ENCODE results near the gene NOTUM. TPM values are rescaled to one million over a fixed set of nuclear protein-coding genes. Genes with fewer than 3 reads are reported as not detected.

Gene NOTUM
- total RNA-seq, 1 donor from 2014 or later, result 1.7 TPM

DNA sequence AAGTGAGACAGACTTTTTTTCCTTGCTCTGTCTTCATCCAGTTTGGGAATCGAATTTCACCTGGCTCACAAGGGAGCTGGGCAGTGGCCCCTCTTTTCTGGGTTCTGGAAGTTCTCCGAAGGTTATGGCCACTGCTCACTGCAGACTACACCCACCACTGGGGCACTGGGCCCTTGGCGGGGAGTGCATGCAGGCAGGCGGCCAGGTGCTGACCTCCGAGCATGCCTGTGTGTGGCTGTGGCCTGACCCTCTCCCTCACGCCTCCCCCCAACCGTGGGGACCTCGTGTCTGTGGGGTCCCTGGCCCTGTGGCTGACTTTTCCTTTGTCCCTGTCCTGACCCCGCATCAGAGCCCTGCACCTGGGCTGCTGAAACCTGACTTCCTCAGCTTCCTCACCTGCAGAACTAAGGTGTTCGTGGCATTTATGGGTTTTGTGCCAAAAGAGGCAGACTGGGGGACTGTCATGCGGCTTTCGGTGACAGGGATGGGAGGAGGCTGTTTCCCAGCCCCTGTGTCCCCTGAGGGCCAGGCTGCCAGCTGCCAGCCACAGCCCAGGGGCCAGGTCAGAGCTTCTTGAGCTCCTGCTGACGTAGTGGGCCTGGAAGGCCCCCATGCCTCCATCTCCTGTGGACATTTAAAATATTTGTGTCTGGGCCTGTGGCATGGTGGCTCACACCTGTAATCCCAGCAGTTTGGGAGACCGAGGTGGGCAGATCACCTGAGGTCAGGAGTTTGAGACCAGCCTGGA, 37.9 kb upstream of the NOTUM start:
- Histone ChIP-seq H4K20me1 (ENCODE audit: insufficient read depth, low read length) (peaks cover 30% of the 10 kb centered on the region), H3K36me3 (ENCODE audit: insufficient read depth, low read length) (no peaks in the 10 kb centered on the region), H3K27me3 (ENCODE audit: insufficient read depth, low read length) (no peaks in the 10 kb centered on the region), H3K27ac (ENCODE audit: low read depth, low read length) (no peak overlapping the region), H2AFZ (ENCODE audit: low read depth, low read length) (no peak overlapping the region), H3K9ac (ENCODE audit: low read length) (no peak overlapping the region), H3K4me1 (ENCODE audit: insufficient read depth, low read length) (peaks cover 16% of the 10 kb centered on the region), H3K4me3 (ENCODE audit: insufficient read depth, low read depth, low read length) (no peak overlapping the region), H3K4me2 (ENCODE audit: low read length) (no peak overlapping the region), H3K9me3 (ENCODE audit: insufficient read depth, low read depth, low read length) (no peaks in the 10 kb centered on the region), H3K79me2 (ENCODE audit: insufficient read depth, low read length) (no peaks in the 10 kb centered on the region)
- H3K27me3 Mint-ChIP-seq (ENCODE audit: low read depth, unreplicated experiment), result no peaks in the 10 kb centered on the region
- no peak overlapping the region for H3K4me3 Mint-ChIP-seq (ENCODE audit: unreplicated experiment)
- H3K9me3 Mint-ChIP-seq (ENCODE audit: unreplicated experiment), result no peaks in the 10 kb centered on the region
- no peak for TF ChIP-seq CTCF (IDR thresholded peaks at IDR 0.05; ENCODE audit: insufficient read depth, low read depth, low read length)
- no peak for TF ChIP-seq EZH2 (IDR thresholded peaks at IDR 0.05; ENCODE audit: insufficient read depth, low read length)
- FAIRE-seq (no peak), DNase-seq (ENCODE audit: low read depth) (no peak)
- H3K36me3 Mint-ChIP-seq (ENCODE audit: low read depth, unreplicated experiment), result peaks cover 3% of the 10 kb centered on the region
- no peak overlapping the region for H3K27ac Mint-ChIP-seq (ENCODE audit: unreplicated experiment)
- H3K4me1 Mint-ChIP-seq (ENCODE audit: low read depth, unreplicated experiment), result peaks cover 13% of the 10 kb centered on the region

DNA sequence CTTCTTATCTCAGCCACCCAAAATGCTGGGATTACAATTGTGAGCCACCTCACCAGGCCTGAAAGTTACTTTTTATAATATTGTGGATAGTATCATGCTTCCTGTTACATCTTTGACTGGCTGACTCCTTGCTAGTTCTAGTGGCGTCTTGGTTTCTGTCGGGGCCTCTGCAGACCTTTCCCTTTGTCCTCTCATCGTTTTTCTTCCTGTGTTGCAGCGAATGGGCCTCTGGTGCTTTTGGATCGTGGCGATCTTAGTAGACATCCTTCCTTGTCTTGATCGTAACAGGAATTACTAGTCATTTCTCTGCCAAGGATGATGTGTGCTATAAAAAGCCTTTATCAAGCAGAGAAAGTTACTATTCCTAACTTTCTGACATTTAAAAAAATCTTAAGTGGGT, 37.2 kb upstream of the NOTUM start:
- no peak overlapping the region for H2AFZ ChIP-seq (ENCODE audit: low read depth, low read length)
- Mint-ChIP-seq H3K9me3 (ENCODE audit: unreplicated experiment) (no peaks in the 10 kb centered on the region), H3K27ac (ENCODE audit: unreplicated experiment) (no peak overlapping the region), H3K4me3 (ENCODE audit: unreplicated experiment) (no peak overlapping the region), H3K36me3 (ENCODE audit: low read depth, unreplicated experiment) (peaks cover 3% of the 10 kb centered on the region), H3K4me1 (ENCODE audit: low read depth, unreplicated experiment) (peaks cover 8% of the 10 kb centered on the region), H3K27me3 (ENCODE audit: low read depth, unreplicated experiment) (no peaks in the 10 kb centered on the region)
- peaks cover 12% of the 10 kb centered on the region for H3K4me1 ChIP-seq (ENCODE audit: insufficient read depth, low read length)
- TF ChIP-seq EZH2 (IDR thresholded peaks at IDR 0.05; ENCODE audit: insufficient read depth, low read length), result no peak
- no peak for TF ChIP-seq CTCF (IDR thresholded peaks at IDR 0.05; ENCODE audit: insufficient read depth, low read depth, low read length)
- H3K9ac ChIP-seq (ENCODE audit: low read length), result no peak overlapping the region
- peaks cover 36% of the 10 kb centered on the region for H4K20me1 ChIP-seq (ENCODE audit: insufficient read depth, low read length)
- no peaks in the 10 kb centered on the region for H3K79me2 ChIP-seq (ENCODE audit: insufficient read depth, low read length)
- no peak for FAIRE-seq
- no peak for DNase-seq (ENCODE audit: low read depth)
- no peaks in the 10 kb centered on the region for H3K9me3 ChIP-seq (ENCODE audit: insufficient read depth, low read depth, low read length)
- no peak overlapping the region for H3K4me2 ChIP-seq (ENCODE audit: low read length)
- no peak overlapping the region for H3K4me3 ChIP-seq (ENCODE audit: insufficient read depth, low read depth, low read length)
- no peaks in the 10 kb centered on the region for H3K36me3 ChIP-seq (ENCODE audit: insufficient read depth, low read length)
- no peaks in the 10 kb centered on the region for H3K27me3 ChIP-seq (ENCODE audit: insufficient read depth, low read length)
- H3K27ac ChIP-seq (ENCODE audit: low read depth, low read length), result no peak overlapping the region

GRCh38 chr17:81996757-81997441, 35.9 kb upstream of the NOTUM start:
- no peaks in the 10 kb centered on the region for H3K9me3 Mint-ChIP-seq (ENCODE audit: unreplicated experiment)
- H3K27ac ChIP-seq (ENCODE audit: low read depth, low read length), result no peak overlapping the region

More at GRCh38 chr17:81996757-81997441, 35.9 kb upstream of the NOTUM start:
- TF ChIP-seq EZH2 (IDR thresholded peaks at IDR 0.05; ENCODE audit: insufficient read depth, low read length), result no peak
- no peak for TF ChIP-seq CTCF (IDR thresholded peaks at IDR 0.05; ENCODE audit: insufficient read depth, low read depth, low read length)
- Histone ChIP-seq H3K36me3 (ENCODE audit: insufficient read depth, low read length) (no peaks in the 10 kb centered on the region), H2AFZ (ENCODE audit: low read depth, low read length) (no peak overlapping the region), H4K20me1 (ENCODE audit: insufficient read depth, low read length) (peaks cover 48% of the 10 kb centered on the region), H3K79me2 (ENCODE audit: insufficient read depth, low read length) (peaks cover 6% of the 10 kb centered on the region), H3K9ac (ENCODE audit: low read length) (no peak overlapping the region), H3K4me3 (ENCODE audit: insufficient read depth, low read depth, low read length) (no peak overlapping the region), H3K9me3 (ENCODE audit: insufficient read depth, low read depth, low read length) (no peaks in the 10 kb centered on the region), H3K27me3 (ENCODE audit: insufficient read depth, low read length) (no peaks in the 10 kb centered on the region), H3K4me2 (ENCODE audit: low read length) (no peak overlapping the region), H3K4me1 (ENCODE audit: insufficient read depth, low read length) (peaks cover 10% of the 10 kb centered on the region)
- FAIRE-seq, result no peak
- no peak for DNase-seq (ENCODE audit: low read depth)
- Mint-ChIP-seq H3K36me3 (ENCODE audit: low read depth, unreplicated experiment) (peaks cover 3% of the 10 kb centered on the region), H3K27ac (ENCODE audit: unreplicated experiment) (no peak overlapping the region), H3K27me3 (ENCODE audit: low read depth, unreplicated experiment) (no peaks in the 10 kb centered on the region), H3K4me3 (ENCODE audit: unreplicated experiment) (no peak overlapping the region), H3K4me1 (ENCODE audit: low read depth, unreplicated experiment) (peaks cover 3% of the 10 kb centered on the region)
